LNCAP (cell line): ENCODE data around the gene DCC.

Experiments used
- CTCF ChIP-seq: fragments of 450-650 bp; IDR thresholded peaks from 2 replicates; pipeline ENCODE4 v1.5.1; 2017; ENCODE audit warnings: mild to moderate bottlenecking

The DCC gene

GRCh38 chr18:52544086-52544485 is 204.1 kb downstream of the DCC start:
- TF ChIP-seq CTCF: no peak

DNA sequence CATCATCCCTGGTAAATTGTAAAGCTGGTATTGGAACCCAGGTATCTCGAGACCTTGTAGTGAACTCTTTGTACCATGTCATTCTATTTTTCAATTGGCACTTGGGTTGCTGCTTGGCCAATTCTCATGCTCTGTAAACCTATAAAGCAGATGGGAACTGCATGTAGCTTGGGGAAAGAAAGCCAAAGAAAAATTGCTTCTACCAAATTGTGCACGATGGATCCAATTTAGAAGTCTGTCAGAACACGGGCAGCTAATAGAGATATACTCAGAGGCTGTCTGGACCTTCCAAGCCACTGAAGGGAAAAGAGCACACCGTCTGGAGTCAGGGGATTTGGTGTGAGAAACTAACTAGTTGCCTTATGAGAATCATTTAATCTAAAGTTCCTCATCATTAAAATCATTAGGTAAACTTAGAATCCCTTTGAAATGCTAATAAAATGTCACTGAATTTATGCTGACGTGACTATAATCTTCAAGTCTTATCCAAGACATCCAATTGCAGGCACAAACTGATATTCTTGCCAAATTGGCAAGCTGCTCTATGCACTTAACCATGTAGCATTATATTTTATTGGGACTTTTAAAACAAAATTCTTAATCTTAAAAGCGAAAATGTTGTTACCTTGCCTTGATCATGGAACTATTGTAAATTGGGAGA is 206.8 kb downstream of the DCC start:
- TF ChIP-seq CTCF: no peak

- no peak for TF ChIP-seq CTCF
These were observed 213.4 kb downstream of the DCC start for GRCh38 chr18:52553441-52553840.

DNA sequence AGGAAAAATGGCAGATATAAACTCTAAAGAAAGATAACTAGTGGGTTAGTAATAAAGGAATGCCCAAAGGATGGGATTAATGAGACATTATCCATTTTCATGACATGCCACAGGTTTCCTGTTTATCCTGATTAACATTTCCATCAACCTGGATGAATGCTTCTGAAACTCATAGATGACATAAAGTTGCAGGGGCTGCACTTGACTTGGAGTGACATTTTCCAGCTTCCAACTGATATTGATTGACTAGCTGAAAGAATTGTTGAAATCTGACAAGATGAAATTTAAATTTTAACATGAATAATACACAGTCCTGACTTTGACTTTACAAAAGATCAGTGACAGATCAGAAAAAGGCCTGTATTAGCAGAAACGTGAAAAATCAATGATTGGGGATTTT is 214.2 kb downstream of the DCC start:
- no peak for TF ChIP-seq CTCF

DNA sequence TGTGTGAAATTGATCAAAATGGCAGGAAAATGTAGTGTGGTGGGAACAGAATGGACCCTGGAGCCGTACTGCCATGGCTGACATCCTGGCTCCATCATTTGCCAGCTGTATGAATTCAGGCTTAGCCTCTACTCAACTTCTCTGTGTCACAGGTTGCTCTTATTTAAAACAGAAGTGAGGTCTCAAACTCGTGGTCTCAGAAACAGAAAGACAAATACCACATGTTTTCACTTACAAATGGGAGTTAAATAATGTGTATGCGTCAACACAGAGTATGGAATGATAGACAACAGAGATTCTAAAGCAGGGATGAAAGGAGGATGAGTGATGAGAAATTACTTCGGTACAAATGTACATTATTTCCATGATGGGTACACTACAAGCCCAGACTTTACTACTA is 227.4 kb downstream of the DCC start:
- no peak for TF ChIP-seq CTCF

DNA sequence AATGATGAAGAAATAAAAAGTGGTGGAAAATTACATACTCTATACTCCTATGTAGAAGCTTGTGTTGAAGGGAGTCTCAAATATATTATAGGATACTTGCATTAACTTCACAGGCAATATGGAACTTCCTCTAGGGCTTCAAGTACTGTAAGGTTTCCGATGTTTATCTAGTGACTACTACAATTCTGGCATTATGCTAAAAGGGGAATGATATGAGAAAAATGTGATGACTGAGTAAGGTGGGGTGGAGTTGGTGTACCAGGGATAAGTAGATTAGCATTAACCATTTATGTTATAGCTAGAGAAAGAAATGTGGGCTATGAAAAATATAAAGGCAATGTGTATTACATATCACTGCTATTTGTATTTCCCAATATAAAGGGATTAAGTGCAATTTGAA is 229.5 kb downstream of the DCC start:
- TF ChIP-seq CTCF: no peak

- no peak for TF ChIP-seq CTCF
These were observed 231.0 kb downstream of the DCC start for GRCh38 chr18:52570975-52571374.
